Upper lobe of left lung (tissue), 6 donors: Measurements from ENCODE around the gene KLF8. TPM values are rescaled to one million over a fixed set of nuclear protein-coding genes. Genes with fewer than 3 reads are reported as not detected.
A peak's percentile ranks its signal among the peaks of the same experiment; 100 is the strongest.

Experiments used
- ATAC-seq, 2 donors: fragments of 200-7000 bp; cut with Tn5 transposase; one replicate each; pipeline ENCODE4 v1.9.1; 2022; ENCODE audit warnings: mild to moderate bottlenecking in 2 of 2, moderate library complexity in 2 of 2; ENCODE audit not compliant: low FRiP score in 2 of 2
- DNase-seq, 2 donors: peaks; one replicate each; pipeline ENCODE4 v3.0.0-alpha.2; 2019 to 2020
- H3K27ac ChIP-seq, 4 donors: fragments of 200-600 bp; sonication (generic); one replicate each; pipeline ENCODE4 v1.5.1; 2016 to 2019
- H3K27me3 ChIP-seq, 4 donors: fragments of 200-600 bp; sonication (generic); one replicate each; pipeline ENCODE4 v1.5.1; 2017 to 2019
- H3K36me3 ChIP-seq, 4 donors: fragments of 200-600 bp; sonication (generic); one replicate each; pipeline ENCODE4 v1.5.1; 2016 to 2019
- H3K4me1 ChIP-seq, 4 donors: fragments of 200-600 bp; sonication (generic); one replicate each; pipeline ENCODE4 v1.5.1; 2018 to 2019
- H3K4me3 ChIP-seq, 4 donors: fragments of 200-600 bp; sonication (generic); one replicate each; pipeline ENCODE4 v1.5.1; 2017 to 2019; ENCODE audit warnings: mild to moderate bottlenecking in 2 of 4, moderate library complexity in 1 of 4
- H3K9me3 ChIP-seq, 4 donors: fragments of 200-600 bp; sonication (generic); one replicate each; pipeline ENCODE4 v1.5.1; 2018 to 2019
- EP300 ChIP-seq, 4 donors: sonication (generic); formaldehyde crosslinking; IDR thresholded peaks; one replicate each; pipeline ENCODE4 v1.5.1; 2017; ENCODE audit warnings: antibody characterized with exemption in 4 of 4, control low read depth in 2 of 4
- POLR2A ChIP-seq, 4 donors: fragments of 450-650 bp; IDR thresholded peaks; one replicate each; pipeline ENCODE4 v1.5.1; 2016 to 2017; ENCODE audit warnings: antibody characterized with exemption in 4 of 4, mild to moderate bottlenecking in 2 of 4
- POLR2AphosphoS5 ChIP-seq, 2 donors: sonication (generic); formaldehyde crosslinking; IDR thresholded peaks; one replicate each; pipeline ENCODE4 v1.5.1; 2017; ENCODE audit warnings: antibody characterized with exemption in 2 of 2
- WGBS, 2 donors: methylation state at CpG; one replicate each; pipeline ENCODE4 v1.1.5; 2017 to 2018; 5-methylcytosine and 5-hydroxymethylcytosine counted together
- total RNA-seq, 6 donors: library from RNA; depleted of rRNA in 4 of 6; stranded (reverse); fragments of >200 nt in 4 of 6; gene quantifications; one replicate each; pipeline versions ENCODE4 v1.1.0 to v1.2.1, GENCODE V29; 2016 to 2021
- TF ChIP-seq, protein P1 (sequence below), 6 experiments: fragments of 450-650 bp in 4 of 6; fragments of 200-600 bp in 2 of 6; sonication (generic) in 2 of 6; IDR thresholded peaks; one replicate each; pipeline ENCODE4 v1.5.1; 2016 to 2019; ENCODE audit warnings: antibody characterized with exemption in 6 of 6
- donor health status: DM: no; HTN: no; CAD: no; lungs with moderate emphysema.
- donor health status: DM: no; HTN: yes; CAD: no; lungs with severe emphysema.

Gene KLF8
- total RNA-seq, 6 donors from 2014 or later: 14.0 to 30.4 (median 16.6) TPM

- peaks cover 0 to 3% (median 0%) of the 10 kb centered on the region in 4 donors for H3K9me3 ChIP-seq
- no peak for TF ChIP-seq POLR2AphosphoS5 (IDR thresholded peaks at IDR 0.05)
- TF ChIP-seq, protein P1, sequence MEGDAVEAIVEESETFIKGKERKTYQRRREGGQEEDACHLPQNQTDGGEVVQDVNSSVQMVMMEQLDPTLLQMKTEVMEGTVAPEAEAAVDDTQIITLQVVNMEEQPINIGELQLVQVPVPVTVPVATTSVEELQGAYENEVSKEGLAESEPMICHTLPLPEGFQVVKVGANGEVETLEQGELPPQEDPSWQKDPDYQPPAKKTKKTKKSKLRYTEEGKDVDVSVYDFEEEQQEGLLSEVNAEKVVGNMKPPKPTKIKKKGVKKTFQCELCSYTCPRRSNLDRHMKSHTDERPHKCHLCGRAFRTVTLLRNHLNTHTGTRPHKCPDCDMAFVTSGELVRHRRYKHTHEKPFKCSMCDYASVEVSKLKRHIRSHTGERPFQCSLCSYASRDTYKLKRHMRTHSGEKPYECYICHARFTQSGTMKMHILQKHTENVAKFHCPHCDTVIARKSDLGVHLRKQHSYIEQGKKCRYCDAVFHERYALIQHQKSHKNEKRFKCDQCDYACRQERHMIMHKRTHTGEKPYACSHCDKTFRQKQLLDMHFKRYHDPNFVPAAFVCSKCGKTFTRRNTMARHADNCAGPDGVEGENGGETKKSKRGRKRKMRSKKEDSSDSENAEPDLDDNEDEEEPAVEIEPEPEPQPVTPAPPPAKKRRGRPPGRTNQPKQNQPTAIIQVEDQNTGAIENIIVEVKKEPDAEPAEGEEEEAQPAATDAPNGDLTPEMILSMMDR (IDR thresholded peaks at IDR 0.05): no peak
- no peak for TF ChIP-seq POLR2A (IDR thresholded peaks at IDR 0.05)
- TF ChIP-seq EP300 (IDR thresholded peaks at IDR 0.05): no peak
- H3K36me3 ChIP-seq: no peaks in the 10 kb centered on the region
- 73 to 83% methylated on average over 5 of the region's 5 CpGs for WGBS, 2 donors
- ATAC-seq: no peak
- H3K27ac ChIP-seq: no peak overlapping the region
- no peaks in the 10 kb centered on the region for H3K27me3 ChIP-seq
- no peak for DNase-seq
- no peaks in the 10 kb centered on the region for H3K4me1 ChIP-seq
- no peak overlapping the region for H3K4me3 ChIP-seq
Measured at GRCh38 chrX:56221101-56221500, 11.1 kb upstream of the KLF8 start.

GRCh38 chrX:56222473-56223000 is 9.6 kb upstream of the KLF8 start:
- DNase-seq (peak in 1 of 2 donors; percentile 33), ATAC-seq (no peak)
- 95% methylated on average over 28 of the region's 28 CpGs; no CpG with 5 or more reads in 1 of the 2 donors for WGBS, 2 donors
- Histone ChIP-seq H3K4me3 (no peak overlapping the region), H3K36me3 (no peaks in the 10 kb centered on the region), H3K9me3 (peaks cover 0 to 3% (median 0%) of the 10 kb centered on the region in 4 donors), H3K27ac (no peak overlapping the region), H3K4me1 (no peaks in the 10 kb centered on the region), H3K27me3 (no peaks in the 10 kb centered on the region)
- TF ChIP-seq EP300 (IDR thresholded peaks at IDR 0.05): no peak
- no peak for TF ChIP-seq POLR2AphosphoS5 (IDR thresholded peaks at IDR 0.05)
- TF ChIP-seq, protein P1 (IDR thresholded peaks at IDR 0.05): no peak
- TF ChIP-seq POLR2A (IDR thresholded peaks at IDR 0.05): no peak

GRCh38 chrX:56226980-56227379 is 5.2 kb upstream of the KLF8 start:
- Histone ChIP-seq H3K9me3 (peaks cover 0 to 3% (median 0%) of the 10 kb centered on the region in 4 donors), H3K27ac (no peak overlapping the region), H3K4me1 (peaks cover 0 to 3% (median 0%) of the 10 kb centered on the region in 4 donors), H3K4me3 (no peak overlapping the region), H3K36me3 (no peaks in the 10 kb centered on the region), H3K27me3 (no peaks in the 10 kb centered on the region)
- no peak for TF ChIP-seq POLR2AphosphoS5 (IDR thresholded peaks at IDR 0.05)
- no peak for TF ChIP-seq EP300 (IDR thresholded peaks at IDR 0.05)
- no peak for TF ChIP-seq POLR2A (IDR thresholded peaks at IDR 0.05)
- TF ChIP-seq, protein P1 (IDR thresholded peaks at IDR 0.05): no peak
- WGBS, 2 donors: 50 to 53% methylated on average over 1 of the region's 1 CpG
- DNase-seq (no peak), ATAC-seq (no peak)

GRCh38 chrX:56228914-56229313 is 3.2 kb upstream of the KLF8 start:
- H3K4me3 ChIP-seq: no peak overlapping the region
- peak overlapping the region in 2 of 4 donors; percentile 35 to 54 for H3K27ac ChIP-seq
- peaks cover 0 to 3% (median 0%) of the 10 kb centered on the region in 4 donors for H3K4me1 ChIP-seq
- no peaks in the 10 kb centered on the region for H3K27me3 ChIP-seq
- ATAC-seq (peak in 1 of 2 donors; percentile 53), DNase-seq (no peak)
- H3K9me3 ChIP-seq: no peaks in the 10 kb centered on the region
- WGBS, 2 donors: 38 to 43% methylated on average over 2 of the region's 2 CpGs
- TF ChIP-seq EP300 (IDR thresholded peaks at IDR 0.05): no peak
- TF ChIP-seq, protein P1 (IDR thresholded peaks at IDR 0.05): no peak
- TF ChIP-seq POLR2A (IDR thresholded peaks at IDR 0.05): no peak
- no peak for TF ChIP-seq POLR2AphosphoS5 (IDR thresholded peaks at IDR 0.05)
- H3K36me3 ChIP-seq: no peaks in the 10 kb centered on the region
